ENCODE measurements around the gene TM2D1. TPM values are rescaled to one million over a fixed set of nuclear protein-coding genes. Genes with fewer than 3 reads are reported as not detected.
"Not testable (repeated sequence)": the region's sequence is repeated elsewhere in the genome, so short reads cannot be mapped to it uniquely, and the experiment has no call there.

Gene TM2D1
- total RNA-seq, 1 donor from 2014 or later: 45.6 TPM

- H3K4me1 Mint-ChIP-seq (ENCODE audit: low read depth): peaks cover 25% of the 10 kb centered on the region
- no peaks in the 10 kb centered on the region for H3K9me3 Mint-ChIP-seq (ENCODE audit: low read depth)
- TF ChIP-seq CTCF (IDR thresholded peaks at IDR 0.05): no peak
- no peaks in the 10 kb centered on the region for H3K27me3 Mint-ChIP-seq (ENCODE audit: low read depth)
- no peak overlapping the region for H3K27ac Mint-ChIP-seq (ENCODE audit: unreplicated experiment)
- no peak overlapping the region for H3K4me3 Mint-ChIP-seq (ENCODE audit: unreplicated experiment)
- H3K36me3 Mint-ChIP-seq (ENCODE audit: low read depth): no peaks in the 10 kb centered on the region
- no peak for DNase-seq (ENCODE audit: low spot score)
Observed at GRCh38 chr1:61740751-61741700, 16.1 kb upstream of the TM2D1 start.

- H3K27ac Mint-ChIP-seq (ENCODE audit: unreplicated experiment): no peak overlapping the region
- H3K36me3 Mint-ChIP-seq (ENCODE audit: low read depth): no peaks in the 10 kb centered on the region
- H3K4me1 Mint-ChIP-seq (ENCODE audit: low read depth): no peaks in the 10 kb centered on the region
- H3K4me3 Mint-ChIP-seq (ENCODE audit: unreplicated experiment): no peak overlapping the region
- TF ChIP-seq CTCF (IDR thresholded peaks at IDR 0.05): no peak
- no peaks in the 10 kb centered on the region for H3K27me3 Mint-ChIP-seq (ENCODE audit: low read depth)
- no peak for DNase-seq (ENCODE audit: low spot score)
- H3K9me3 Mint-ChIP-seq (ENCODE audit: low read depth): no peaks in the 10 kb centered on the region
Observed at GRCh38 chr1:61732726-61733125, 7.8 kb upstream of the TM2D1 start.

- not testable (repeated sequence) for H3K4me3 Mint-ChIP-seq (ENCODE audit: unreplicated experiment); H3K4me1 Mint-ChIP-seq (ENCODE audit: low read depth); H3K36me3 Mint-ChIP-seq (ENCODE audit: low read depth); DNase-seq (ENCODE audit: low spot score); H3K9me3 Mint-ChIP-seq (ENCODE audit: low read depth); H3K27me3 Mint-ChIP-seq (ENCODE audit: low read depth); H3K27ac Mint-ChIP-seq (ENCODE audit: unreplicated experiment)
Observed at GRCh38 chr1:61730679-61731078, 5.7 kb upstream of the TM2D1 start.

- Mint-ChIP-seq H3K9me3 (ENCODE audit: low read depth) (no peaks in the 10 kb centered on the region), H3K4me1 (ENCODE audit: low read depth) (peaks cover 21% of the 10 kb centered on the region), H3K27me3 (ENCODE audit: low read depth) (no peaks in the 10 kb centered on the region), H3K27ac (ENCODE audit: unreplicated experiment) (no peak overlapping the region), H3K36me3 (ENCODE audit: low read depth) (no peaks in the 10 kb centered on the region), H3K4me3 (ENCODE audit: unreplicated experiment) (no peak overlapping the region)
- no peak for DNase-seq (ENCODE audit: low spot score)
- TF ChIP-seq CTCF (IDR thresholded peaks at IDR 0.05): no peak
Observed at GRCh38 chr1:61727544-61727943, 2.6 kb upstream of the TM2D1 start.

GRCh38 chr1:61724506-61724812, 482 bp downstream of the TM2D1 start:
- TF ChIP-seq CTCF (IDR thresholded peaks at IDR 0.05): no peak
- H3K27me3 Mint-ChIP-seq (ENCODE audit: low read depth): no peaks in the 10 kb centered on the region
- DNase-seq (ENCODE audit: low spot score): no peak
- H3K27ac Mint-ChIP-seq (ENCODE audit: unreplicated experiment): peak overlapping the region; percentile 98
- no peaks in the 10 kb centered on the region for H3K9me3 Mint-ChIP-seq (ENCODE audit: low read depth)
- H3K36me3 Mint-ChIP-seq (ENCODE audit: low read depth): peaks cover 2% of the 10 kb centered on the region
- H3K4me1 Mint-ChIP-seq (ENCODE audit: low read depth): peaks cover 21% of the 10 kb centered on the region
- peak overlapping the region; percentile 97 for H3K4me3 Mint-ChIP-seq (ENCODE audit: unreplicated experiment)

- H3K36me3 Mint-ChIP-seq (ENCODE audit: low read depth); DNase-seq (ENCODE audit: low spot score); H3K27ac Mint-ChIP-seq (ENCODE audit: unreplicated experiment); H3K9me3 Mint-ChIP-seq (ENCODE audit: low read depth); H3K27me3 Mint-ChIP-seq (ENCODE audit: low read depth); H3K4me3 Mint-ChIP-seq (ENCODE audit: unreplicated experiment): not testable (repeated sequence)
- peaks cover 10% of the 10 kb centered on the region for H3K4me1 Mint-ChIP-seq (ENCODE audit: low read depth)
Observed at GRCh38 chr1:61718996-61719663, 5.8 kb downstream of the TM2D1 start.

All from chondrocyte (in vitro differentiated cells).